Dermis blood vessel endothelial cell (primary cell): ENCODE measurements around the gene IL21. TPM values are rescaled to one million over a fixed set of nuclear protein-coding genes. Genes with fewer than 3 reads are reported as not detected.
"Not testable (repeated sequence)": the region's sequence is repeated elsewhere in the genome, so short reads cannot be mapped to it uniquely, and the experiment has no call there.

ENCODE experiments used
- DNase-seq: peaks from one replicate; pipeline ENCODE4 v3.0.0; 2010
- total RNA-seq: library from RNA; depleted of rRNA; stranded (reverse); fragments of >200 nt; gene quantifications from 2 replicates; pipeline ENCODE4 v1.2.3, GENCODE V29; 2014

IL21 gene
- total RNA-seq, 1 donor from 2014 or later = not detected

DNA sequence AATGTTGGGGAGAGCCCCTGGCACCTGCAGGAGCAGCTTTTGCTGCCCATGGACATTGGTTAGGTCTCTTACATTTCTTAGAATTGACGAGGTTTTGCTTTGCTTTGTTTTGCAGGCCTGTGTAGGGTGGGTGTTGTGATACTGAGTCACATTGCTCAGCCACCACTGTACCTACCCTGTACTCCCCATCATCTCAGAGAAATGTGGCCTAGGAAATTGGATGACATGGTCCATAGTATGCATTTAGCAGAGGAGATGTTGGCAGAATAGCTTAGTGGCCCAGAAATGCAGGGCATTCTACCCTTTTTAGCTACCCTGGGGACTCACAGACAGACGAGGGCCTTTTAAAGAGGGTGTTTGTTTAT, 43.7 kb downstream of the IL21 start:
- no peak for DNase-seq

DNA sequence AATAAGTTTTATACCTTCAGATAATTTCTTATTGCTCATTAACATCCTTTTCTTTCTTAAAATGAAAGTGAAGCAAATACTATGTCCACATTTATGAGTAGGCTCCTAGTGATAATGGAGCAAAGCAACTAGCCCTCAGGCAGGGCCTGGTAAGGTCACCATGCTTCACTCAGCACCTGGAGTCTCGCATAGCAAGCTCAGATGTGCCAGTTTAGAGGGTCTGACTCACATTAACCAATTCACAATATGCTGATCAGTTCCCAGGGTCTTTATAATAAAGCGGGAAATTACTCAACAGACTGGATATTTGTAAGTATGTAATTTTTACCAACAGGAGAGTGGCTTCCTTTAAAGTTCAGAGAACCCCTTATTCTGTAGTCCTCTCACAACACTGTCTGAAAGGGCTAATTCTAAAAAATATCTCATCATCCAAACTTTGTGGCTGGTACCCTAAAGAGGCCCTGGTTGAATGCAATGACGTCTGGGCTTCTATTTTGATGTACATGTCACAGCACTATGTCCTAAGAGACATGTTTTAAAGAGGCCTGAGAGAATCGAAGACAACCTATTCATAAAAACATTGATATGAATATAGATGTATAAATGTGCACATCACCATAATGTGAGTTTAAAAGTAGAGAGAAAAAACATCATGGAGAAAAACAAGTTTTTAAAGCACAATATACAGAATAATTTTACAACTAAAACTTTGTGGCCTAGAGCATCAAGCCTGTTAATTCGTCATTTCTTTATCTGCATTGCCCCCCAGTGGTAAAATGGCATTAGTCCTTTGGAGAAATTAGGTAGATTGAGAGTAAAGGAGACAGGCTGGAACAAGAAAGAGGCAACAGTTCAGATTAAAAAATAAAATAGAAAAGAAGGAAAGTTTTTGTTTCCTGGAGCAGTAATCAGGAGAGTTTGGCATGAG, 44.3 kb downstream of the IL21 start:
- DNase-seq = peak; percentile 69

DNA sequence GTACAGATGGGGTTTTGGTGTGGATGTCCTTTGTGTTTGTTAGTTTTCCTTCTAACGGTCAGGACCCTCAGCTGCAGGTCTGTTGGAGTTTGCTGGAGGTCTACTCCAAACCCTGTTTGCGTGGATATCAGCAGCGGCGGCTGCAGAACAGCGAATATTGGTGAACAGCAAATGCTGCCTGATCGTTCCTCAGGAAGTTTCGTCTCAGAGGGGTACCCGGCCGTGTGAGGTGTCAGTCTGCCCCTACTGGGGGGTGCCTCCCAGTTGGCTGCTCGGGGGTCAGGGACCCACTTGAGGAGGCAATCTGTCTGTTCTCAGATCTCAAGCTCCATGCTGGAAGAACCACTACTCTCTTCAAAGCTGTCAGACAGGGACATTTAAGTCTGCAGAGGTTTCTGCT, 46.5 kb downstream of the IL21 start:
- not testable (repeated sequence) for DNase-seq

DNA sequence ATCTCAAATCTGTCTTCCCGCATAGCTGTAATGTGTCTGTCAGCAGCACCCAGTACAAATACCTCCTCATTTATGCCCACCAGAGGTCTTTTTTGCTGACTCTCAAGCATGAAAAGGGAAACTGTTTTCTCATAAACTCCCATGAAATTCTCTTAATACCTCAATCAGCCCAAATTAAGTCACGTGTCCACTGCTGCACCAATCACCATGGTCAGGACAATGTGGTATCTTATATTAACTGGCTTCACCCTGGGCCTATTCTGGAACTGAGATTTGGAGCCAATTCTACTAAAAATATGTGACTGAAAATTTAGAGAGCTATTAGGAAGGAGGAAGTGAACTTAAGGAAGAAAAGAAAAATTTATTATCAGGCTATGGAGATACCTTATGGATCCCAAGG, 58.4 kb downstream of the IL21 start:
- DNase-seq = no peak

Other genes with a start within 250 kb of the IL21 start
- not detected in 2 replicates for gene ADAD1, start 242.1 kb downstream of the IL21 start, total RNA-seq
- not detected in 2 replicates for gene IL2, start 164.3 kb downstream of the IL21 start, total RNA-seq
- 5.2 and 6.0 TPM in 2 replicates for gene BBS12, start 111.6 kb upstream of the IL21 start, total RNA-seq
- 31.8 and 41.6 TPM in 2 replicates for gene FGF2, start 205.8 kb upstream of the IL21 start, total RNA-seq